Activated CD8-positive, alpha-beta memory T cell treated with anti-CD3 and anti-CD28 coated beads for 24 hours (primary cell): ENCODE measurements around the gene TBPL1.
"Not testable (repeated sequence)": the region's sequence is repeated elsewhere in the genome, so short reads cannot be mapped to it uniquely, and the experiment has no call there.

ENCODE experiments used
- DNase-seq: peaks from one replicate; pipeline ENCODE4 v3.0.0-alpha.2; 2020

Gene TBPL1

DNA sequence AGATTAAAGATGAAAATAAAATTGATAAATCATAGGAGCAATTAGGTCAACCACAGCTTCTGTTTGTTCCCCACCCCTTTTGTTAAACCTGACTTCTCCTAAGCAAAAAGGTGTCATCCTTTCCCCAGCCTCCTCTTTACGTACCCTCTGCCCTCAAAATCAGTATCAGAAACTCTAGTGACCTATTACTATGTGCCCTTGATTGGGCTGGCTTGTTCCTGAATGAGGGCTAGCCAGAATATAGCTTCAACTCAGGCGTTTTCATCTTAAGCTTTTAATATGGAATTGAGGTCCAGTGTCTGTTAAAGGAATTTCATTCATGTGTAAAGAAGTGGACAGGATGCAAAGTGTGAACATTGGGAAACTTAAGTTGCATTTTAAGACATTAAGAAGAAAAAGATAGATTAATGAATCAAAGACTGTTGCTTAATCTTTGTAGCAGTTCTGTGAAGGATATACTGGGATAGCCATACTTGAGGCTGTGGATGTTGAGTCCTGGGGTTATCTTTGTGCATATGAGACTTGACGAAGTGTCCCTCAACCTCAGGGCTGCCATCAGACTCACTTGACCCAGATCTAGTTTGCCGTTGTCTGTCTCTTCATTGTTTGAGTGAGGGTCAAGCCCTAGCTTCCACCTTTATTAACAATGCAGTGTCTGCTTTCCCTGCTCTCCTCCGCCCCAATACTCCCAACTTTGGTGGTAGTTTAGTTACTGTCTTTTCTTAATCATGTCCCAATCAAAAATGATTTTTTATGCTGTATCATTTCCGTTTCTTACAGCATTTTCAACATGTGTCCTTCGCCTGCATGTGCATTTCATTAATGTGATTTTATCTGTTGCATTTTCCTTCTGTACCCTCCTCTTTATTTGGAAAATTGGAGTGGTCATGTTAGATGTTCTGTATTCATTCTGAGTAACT lies 1.9 kb downstream of the TBPL1 start:
- no peak for DNase-seq

DNA sequence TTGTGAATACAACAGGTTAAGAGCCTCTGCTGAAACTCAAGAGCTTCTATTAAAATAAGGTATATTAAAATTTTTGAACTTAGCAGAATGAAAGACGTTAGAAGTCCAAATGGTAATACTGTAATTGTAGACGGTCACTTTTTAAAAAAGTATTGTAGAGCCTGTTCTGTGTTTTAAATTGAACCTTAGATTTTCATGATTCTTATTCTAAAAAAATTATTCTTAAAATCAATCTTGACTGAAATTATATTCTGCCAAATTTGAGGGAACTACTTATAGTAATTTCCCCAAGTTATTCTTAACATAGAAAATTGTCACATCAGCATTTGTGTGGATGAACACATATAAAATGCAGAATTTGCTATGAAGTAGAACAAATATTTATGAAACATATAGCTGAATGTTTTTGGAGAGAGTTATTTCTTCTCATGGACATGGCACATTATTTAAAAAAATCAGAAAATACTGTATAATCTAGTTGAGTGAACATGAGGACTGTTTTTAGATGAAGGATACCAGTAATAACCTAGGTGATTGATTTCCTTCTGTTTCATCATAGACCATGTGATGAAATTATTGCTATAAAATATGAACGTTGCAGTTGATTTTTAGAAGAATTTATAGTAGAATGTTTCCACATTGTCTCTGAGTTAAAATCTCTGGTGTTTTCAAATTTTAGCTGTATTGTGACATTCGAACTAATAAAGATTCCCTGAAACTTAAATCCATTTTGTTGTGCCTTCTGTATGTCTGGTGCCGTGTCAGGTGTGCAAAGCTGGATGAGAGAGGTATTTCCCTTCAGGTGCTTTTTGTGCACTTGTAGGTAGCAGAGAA lies 2.8 kb downstream of the TBPL1 start:
- DNase-seq, result no peak

GRCh38 chr6:133956416-133957049 lies 3.5 kb downstream of the TBPL1 start:
- DNase-seq, result no peak

DNA sequence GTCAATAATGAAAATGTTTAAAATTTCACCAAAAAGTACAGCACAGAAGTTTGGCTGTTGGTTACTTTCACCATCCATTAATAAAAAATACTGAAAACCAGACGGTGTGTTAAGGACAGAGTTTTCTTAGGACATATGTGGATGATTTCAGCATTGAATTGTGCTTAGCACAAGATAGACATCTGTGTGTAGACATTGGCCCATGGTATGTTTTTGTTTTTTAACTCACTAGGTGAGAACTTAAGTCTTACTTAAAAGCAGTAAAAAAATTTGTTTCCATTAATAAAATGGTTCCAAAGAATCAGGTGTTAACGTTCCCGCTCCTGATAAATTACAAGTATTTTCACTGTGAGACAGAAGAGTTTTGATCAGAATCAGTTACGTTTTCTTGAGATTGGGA lies 4.2 kb downstream of the TBPL1 start:
- DNase-seq, result no peak

DNA sequence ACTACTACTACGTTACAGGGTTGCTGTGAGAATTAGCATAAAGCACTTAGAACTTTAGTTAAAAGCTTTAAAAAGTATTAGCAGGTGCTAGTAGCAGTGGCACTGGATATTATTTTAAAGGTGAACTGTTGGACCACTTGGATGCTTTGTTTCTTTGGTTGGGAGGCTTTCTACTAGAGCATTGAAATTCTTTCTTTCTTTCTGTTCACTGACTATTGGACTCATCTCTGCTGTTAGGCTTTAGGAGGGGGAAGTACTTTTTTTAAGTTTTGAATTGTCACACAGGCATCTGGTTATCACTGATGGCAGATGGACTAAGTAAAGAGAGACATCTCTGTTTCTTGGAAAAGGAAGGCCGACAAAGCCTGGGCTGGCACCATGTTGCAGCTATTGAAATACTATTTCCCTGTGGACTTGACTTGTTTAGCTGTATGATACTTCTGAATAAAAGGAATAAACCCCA lies 4.8 kb downstream of the TBPL1 start:
- DNase-seq, result no peak

GRCh38 chr6:133958791-133959190 lies 5.8 kb downstream of the TBPL1 start:
- no peak for DNase-seq

GRCh38 chr6:133959667-133960368 lies 6.8 kb downstream of the TBPL1 start:
- DNase-seq, result no peak

- DNase-seq, result no peak
Measured at GRCh38 chr6:133961831-133962230, 8.8 kb downstream of the TBPL1 start.

DNA sequence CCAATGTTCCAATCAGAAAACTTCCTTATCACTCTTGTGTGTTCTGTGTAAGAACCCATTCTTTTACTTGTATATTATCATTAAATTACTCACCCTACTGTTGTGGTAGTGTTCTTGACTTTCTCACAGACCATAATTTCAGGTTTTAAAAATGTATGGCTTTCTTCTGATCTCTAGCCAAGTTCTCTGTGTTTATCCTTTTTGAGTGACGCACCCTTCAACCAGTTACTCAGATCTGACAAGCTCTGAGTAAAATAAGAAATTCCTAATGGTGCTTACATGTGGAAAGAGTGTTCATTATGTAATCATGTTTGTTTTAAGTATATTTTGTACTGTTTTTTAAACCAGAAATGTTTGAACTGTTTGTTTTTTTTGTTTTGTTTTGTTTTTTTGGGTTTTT lies 11.0 kb downstream of the TBPL1 start:
- DNase-seq, result no peak

DNA sequence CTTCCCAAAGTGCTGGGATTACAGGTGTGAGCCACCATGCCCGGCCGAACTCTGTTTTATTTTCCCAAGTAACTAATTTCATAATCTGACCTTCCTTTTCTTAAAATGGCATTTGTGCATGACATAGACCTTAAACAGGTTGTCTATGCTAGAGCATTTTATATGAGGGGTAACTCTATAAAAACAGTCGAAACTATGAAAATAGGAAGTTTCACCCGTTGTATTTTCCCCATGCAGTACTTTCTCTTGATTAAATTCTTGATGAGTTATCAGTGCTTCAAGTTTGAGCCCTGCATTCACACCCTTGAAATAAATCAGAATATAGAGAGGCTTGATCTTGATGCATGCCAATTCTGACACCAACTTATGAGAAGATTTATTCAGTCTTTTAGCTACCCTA lies 11.7 kb downstream of the TBPL1 start:
- DNase-seq, result no peak

GRCh38 chr6:133965817-133966360 lies 12.9 kb downstream of the TBPL1 start:
- DNase-seq, result no peak

GRCh38 chr6:133966654-133967329 lies 13.8 kb downstream of the TBPL1 start:
- DNase-seq, result no peak

- DNase-seq, result no peak
Measured at GRCh38 chr6:133967347-133967746, 14.3 kb downstream of the TBPL1 start.

GRCh38 chr6:133967835-133968234 lies 14.8 kb downstream of the TBPL1 start:
- DNase-seq, result not testable (repeated sequence)

- no peak for DNase-seq
Measured at GRCh38 chr6:133969285-133969920, 16.4 kb downstream of the TBPL1 start.

- DNase-seq, result no peak
Measured at GRCh38 chr6:133969921-133970295, 16.9 kb downstream of the TBPL1 start.

DNA sequence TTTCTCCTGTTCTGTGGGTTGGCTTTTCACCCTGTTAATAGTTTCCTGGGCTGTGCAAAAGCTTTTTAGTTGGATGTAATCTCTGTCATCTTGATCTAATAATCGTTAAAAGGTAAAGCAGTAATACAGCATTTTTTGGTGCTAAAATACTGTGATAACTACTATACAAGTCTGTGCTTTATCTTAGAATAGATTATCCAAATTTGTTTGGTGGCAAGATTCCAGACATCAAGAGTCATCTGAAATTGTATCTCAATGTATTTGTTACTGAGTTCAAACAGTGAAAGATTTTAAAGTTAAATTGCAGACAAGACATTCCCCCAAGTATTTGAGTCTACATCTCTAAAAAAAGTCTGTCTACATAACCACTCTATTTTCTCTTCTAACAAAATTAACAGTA lies 18.8 kb downstream of the TBPL1 start:
- DNase-seq, result no peak

DNA sequence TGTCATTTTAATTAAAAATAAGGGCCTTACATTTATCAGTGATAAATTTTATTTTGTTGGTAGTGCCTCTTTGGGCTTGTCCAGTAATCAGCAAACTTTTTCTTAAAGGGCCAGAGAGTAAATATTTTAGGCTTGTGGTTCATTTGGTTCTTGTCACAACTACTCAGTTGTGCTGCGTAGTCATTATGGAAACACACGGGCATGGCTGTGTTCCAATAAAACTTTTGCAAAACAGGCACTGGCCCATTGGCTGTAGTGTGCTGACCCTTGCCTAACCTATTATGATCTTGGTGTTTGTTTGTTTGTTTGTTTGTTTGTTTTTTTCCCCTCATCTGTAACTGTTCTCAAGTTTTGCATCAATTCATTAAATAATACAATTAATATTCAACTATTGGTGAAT lies 19.4 kb downstream of the TBPL1 start:
- DNase-seq, result no peak

DNA sequence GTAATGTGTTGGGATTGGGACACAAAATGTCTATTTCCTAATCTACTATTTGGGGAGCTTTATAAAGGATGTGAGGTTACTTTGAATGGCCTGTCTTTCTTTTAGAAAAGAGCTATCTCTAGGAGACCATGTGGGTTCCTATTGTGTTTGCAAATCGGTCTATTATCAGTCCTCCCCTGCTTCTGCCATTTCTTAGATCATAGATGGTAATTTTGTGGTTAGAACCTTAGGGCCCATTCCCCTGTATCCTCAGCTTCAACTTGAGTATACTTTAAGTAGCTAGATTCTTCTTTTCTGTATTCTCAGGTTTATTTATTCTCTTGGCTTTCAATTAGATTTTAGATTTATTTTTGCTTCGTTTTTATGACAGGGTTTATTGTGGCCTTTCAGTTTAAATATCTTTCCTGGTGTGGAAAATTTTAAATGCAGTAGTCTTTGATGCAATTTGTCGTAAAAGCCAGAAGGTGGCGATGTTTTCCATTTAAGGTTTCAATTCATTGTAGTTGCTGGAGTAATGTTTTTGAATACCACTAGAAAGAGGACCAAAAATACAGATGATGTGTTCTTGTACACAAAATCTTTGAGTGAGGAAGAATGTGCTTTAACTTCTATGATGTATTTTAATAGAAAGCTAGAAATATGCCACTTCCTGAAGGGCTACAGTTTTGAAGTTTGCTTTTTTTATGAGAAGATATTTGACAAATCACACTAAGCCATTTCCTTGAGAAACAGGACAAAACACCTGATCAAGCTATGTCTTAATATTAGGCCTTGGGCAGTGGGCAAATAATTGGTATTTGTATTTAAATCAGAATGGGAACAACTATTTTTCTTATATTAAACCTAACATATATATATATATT lies 20.3 kb downstream of the TBPL1 start:
- no peak for DNase-seq
